Measurements from ENCODE around the gene TTC33. TPM values are rescaled to one million over a fixed set of nuclear protein-coding genes. Genes with fewer than 3 reads are reported as not detected.

The TTC33 gene
- total RNA-seq, 4 donors from 2014 or later, result 6.4 to 67.3 (median 17.4) TPM

DNA sequence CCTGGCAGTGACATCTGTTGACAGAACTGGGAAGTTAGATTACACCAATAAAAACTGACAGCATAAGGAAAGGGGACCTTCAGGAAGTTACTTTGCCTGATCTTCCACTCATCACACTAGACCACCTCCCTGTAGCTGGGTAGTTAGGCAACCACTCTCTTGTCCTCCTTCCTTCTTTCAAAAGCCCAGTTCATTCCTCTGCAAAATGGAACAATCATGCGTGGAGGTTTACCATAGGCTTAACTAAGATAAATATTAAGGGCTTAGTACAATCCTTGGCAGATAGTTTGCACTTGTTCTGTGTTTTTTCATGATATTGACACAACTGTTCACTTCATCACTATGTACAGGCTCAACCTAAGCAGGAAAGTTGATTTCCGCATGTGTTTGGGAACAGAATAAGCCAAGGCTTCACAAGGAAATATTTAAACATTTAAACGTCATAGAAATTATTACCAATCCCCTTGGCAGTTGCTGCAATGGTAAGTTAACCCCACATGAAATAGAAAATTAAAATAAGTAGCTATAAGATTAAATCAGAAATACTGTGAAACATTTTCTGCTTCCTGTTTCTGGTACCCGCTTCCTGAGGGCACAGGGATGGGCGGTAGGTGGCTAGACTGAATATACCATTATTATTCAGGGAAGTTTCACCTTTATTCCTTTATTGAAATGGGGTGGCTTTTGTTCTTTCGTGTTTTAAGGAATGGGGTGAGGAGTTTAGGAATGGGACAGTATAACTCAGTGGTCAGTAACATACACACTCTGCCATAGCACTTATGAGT lies 86.0 kb downstream of the TTC33 start:
- intact Hi-C loops (cut with DNase I; ENCODE audit: low total_unique reads), result no loop called here

DNA sequence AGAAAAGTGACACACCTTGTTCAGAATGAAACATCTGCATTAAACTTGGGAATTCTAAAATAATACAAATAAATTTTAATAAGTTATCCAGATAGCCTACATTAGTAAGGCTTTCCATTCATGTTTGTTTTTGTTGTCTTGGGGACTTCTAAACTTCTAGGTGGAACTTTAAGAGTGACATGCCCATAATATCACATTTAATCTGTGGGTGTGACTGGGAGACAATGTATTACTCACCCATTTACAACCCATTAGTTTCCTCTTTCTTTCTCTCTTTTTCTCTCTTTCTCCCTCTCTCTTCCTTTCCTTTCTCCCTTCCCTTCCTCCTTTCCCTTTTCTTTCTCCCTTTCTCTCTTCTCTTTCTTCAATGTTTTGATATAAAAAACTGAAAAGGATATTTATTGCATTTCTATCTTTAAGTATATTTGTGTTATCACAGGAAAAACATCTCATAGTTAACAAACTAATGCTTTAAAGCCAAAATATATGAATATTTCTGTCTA lies 88.5 kb downstream of the TTC33 start:
- intact Hi-C loops (cut with DNase I; ENCODE audit: low total_unique reads), result no loop called here
- no peaks in the 10 kb centered on the region for H3K36me3 ChIP-seq
- no peaks in the 10 kb centered on the region for H3K27me3 ChIP-seq
- in situ Hi-C loops (cut with MboI; ENCODE audit: low pct_ligation_motif_present in 1 of 4, low pct_unique_long_range_greater_than_20kb in 1 of 4, low sequenced_read_pairs in 3 of 4), result no loop called here
- H3K4me1 ChIP-seq, result no peaks in the 10 kb centered on the region
- H3K4me3 ChIP-seq, result no peak overlapping the region
- no peak overlapping the region for H3K27ac ChIP-seq
- no peak for DNase-seq
- TF ChIP-seq EP300 (IDR thresholded peaks at IDR 0.05; ENCODE audit: low read depth), result no peak
- TF ChIP-seq POLR2A (IDR thresholded peaks at IDR 0.05), result no peak
- TF ChIP-seq, protein P1, sequence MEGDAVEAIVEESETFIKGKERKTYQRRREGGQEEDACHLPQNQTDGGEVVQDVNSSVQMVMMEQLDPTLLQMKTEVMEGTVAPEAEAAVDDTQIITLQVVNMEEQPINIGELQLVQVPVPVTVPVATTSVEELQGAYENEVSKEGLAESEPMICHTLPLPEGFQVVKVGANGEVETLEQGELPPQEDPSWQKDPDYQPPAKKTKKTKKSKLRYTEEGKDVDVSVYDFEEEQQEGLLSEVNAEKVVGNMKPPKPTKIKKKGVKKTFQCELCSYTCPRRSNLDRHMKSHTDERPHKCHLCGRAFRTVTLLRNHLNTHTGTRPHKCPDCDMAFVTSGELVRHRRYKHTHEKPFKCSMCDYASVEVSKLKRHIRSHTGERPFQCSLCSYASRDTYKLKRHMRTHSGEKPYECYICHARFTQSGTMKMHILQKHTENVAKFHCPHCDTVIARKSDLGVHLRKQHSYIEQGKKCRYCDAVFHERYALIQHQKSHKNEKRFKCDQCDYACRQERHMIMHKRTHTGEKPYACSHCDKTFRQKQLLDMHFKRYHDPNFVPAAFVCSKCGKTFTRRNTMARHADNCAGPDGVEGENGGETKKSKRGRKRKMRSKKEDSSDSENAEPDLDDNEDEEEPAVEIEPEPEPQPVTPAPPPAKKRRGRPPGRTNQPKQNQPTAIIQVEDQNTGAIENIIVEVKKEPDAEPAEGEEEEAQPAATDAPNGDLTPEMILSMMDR (IDR thresholded peaks at IDR 0.05), result no peak
- no peak for TF ChIP-seq POLR2AphosphoS5 (IDR thresholded peaks at IDR 0.05)
- no peaks in the 10 kb centered on the region for H3K9me3 ChIP-seq

More for the DNA sequence above, 86.0 kb downstream of the TTC33 start:
- no peaks in the 10 kb centered on the region for H3K9me3 ChIP-seq
- no peaks in the 10 kb centered on the region for H3K27me3 ChIP-seq
- TF ChIP-seq POLR2A (IDR thresholded peaks at IDR 0.05), result no peak
- TF ChIP-seq POLR2AphosphoS5 (IDR thresholded peaks at IDR 0.05), result no peak
- TF ChIP-seq, protein P1 (IDR thresholded peaks at IDR 0.05), result no peak
- TF ChIP-seq EP300 (IDR thresholded peaks at IDR 0.05; ENCODE audit: low read depth), result no peak
- no peaks in the 10 kb centered on the region for H3K36me3 ChIP-seq
- no peak overlapping the region for H3K27ac ChIP-seq
- no peaks in the 10 kb centered on the region for H3K4me1 ChIP-seq
- no peak for DNase-seq
- in situ Hi-C loops (cut with MboI; ENCODE audit: low pct_ligation_motif_present in 1 of 4, low pct_unique_long_range_greater_than_20kb in 1 of 4, low sequenced_read_pairs in 3 of 4), result no loop called here
- 60 to 72% methylated on average over 6 of the region's 6 CpGs for WGBS, 2 donors (ENCODE audit: low coverage in 1 of 2)
- H3K4me3 ChIP-seq, result no peak overlapping the region

DNA sequence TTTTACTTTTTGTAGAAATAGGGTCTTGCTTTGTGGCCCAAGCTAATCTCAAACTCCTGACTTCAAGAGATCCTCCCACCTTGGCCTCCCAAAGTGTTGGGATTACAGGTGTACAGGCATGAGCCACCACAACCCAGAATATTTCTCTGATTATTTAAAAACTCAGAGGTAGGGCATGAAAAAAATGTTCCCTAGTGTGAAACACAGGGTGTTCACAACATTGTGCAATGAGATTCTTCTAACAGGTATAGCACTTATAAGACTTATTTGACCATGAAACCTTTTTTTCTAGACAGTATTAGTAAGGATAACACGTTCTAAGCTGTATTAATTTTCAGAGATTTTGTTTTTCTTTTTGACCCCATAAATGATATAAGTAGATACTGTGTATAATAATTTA lies 89.1 kb downstream of the TTC33 start:
- Histone ChIP-seq H3K4me1 (no peaks in the 10 kb centered on the region), H3K9me3 (no peaks in the 10 kb centered on the region), H3K27me3 (no peaks in the 10 kb centered on the region), H3K4me3 (no peak overlapping the region), H3K27ac (no peak overlapping the region), H3K36me3 (no peaks in the 10 kb centered on the region)
- intact Hi-C loops (cut with DNase I; ENCODE audit: low total_unique reads) (no loop called here), in situ Hi-C loops (cut with MboI; ENCODE audit: low pct_ligation_motif_present in 1 of 4, low pct_unique_long_range_greater_than_20kb in 1 of 4, low sequenced_read_pairs in 3 of 4) (no loop called here)
- DNase-seq, result no peak
- WGBS, 2 donors (ENCODE audit: low coverage in 1 of 2), result 80 to 92% methylated on average over 1 of the region's 1 CpG
- TF ChIP-seq, protein P1 (IDR thresholded peaks at IDR 0.05), result no peak
- TF ChIP-seq EP300 (IDR thresholded peaks at IDR 0.05; ENCODE audit: low read depth), result no peak
- TF ChIP-seq POLR2AphosphoS5 (IDR thresholded peaks at IDR 0.05), result no peak
- no peak for TF ChIP-seq POLR2A (IDR thresholded peaks at IDR 0.05)

DNA sequence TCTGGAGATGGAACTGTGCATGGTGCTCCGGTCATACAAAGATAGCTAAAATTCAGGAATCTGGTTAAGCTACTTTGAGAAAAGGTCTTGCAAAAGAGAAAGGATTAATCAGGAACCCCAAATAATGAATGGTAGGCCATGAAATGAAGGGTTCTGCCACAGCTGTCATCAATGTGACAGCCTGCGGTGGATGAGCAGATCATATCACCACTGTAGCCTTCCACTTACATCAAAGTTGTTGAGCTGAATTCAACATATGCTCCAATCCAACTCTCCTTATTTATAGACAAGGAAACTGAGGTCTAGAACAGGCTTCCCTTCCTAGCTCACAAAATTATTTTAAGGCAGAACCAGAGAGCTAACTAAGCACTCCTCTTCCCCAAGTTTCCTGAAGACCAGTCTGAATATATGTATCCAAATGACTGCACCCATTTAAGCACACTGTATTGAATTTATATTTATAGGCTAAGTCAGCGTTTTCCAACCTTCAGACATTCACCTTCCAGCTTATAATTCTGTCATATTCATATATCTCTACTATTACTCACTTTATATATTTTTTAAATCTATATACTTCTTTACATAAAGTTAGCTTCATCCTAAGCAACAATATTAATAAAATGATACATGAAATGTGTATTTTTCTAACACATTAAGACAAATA lies 90.0 kb downstream of the TTC33 start:
- H3K36me3 ChIP-seq, result no peaks in the 10 kb centered on the region
- 74 to 88% methylated on average over 2 to 3 of the region's 3 CpGs for WGBS, 2 donors (ENCODE audit: low coverage in 1 of 2)
- DNase-seq, result no peak
- in situ Hi-C loops (cut with MboI; ENCODE audit: low pct_ligation_motif_present in 1 of 4, low pct_unique_long_range_greater_than_20kb in 1 of 4, low sequenced_read_pairs in 3 of 4), result no loop called here
- TF ChIP-seq POLR2AphosphoS5 (IDR thresholded peaks at IDR 0.05), result no peak
- TF ChIP-seq EP300 (IDR thresholded peaks at IDR 0.05; ENCODE audit: low read depth), result no peak
- H3K27ac ChIP-seq, result no peak overlapping the region
- intact Hi-C loops (cut with DNase I; ENCODE audit: low total_unique reads), result no loop called here
- H3K9me3 ChIP-seq, result no peaks in the 10 kb centered on the region
- no peaks in the 10 kb centered on the region for H3K27me3 ChIP-seq
- H3K4me1 ChIP-seq, result no peaks in the 10 kb centered on the region
- H3K4me3 ChIP-seq, result no peak overlapping the region
